HepG2 (cell line): ENCODE measurements around the gene WNK1. TPM values are rescaled to one million over a fixed set of nuclear protein-coding genes. Genes with fewer than 3 reads are reported as not detected.

Experiments used
- ATAC-seq: fragments of 200-7000 bp; cut with Tn5 transposase; 3 replicates; pipeline ENCODE4 v1.9.1; 2020; ENCODE audit warnings: mild to moderate bottlenecking, moderate library complexity
- BruUV-seq: library from RNA; stranded (reverse); fragments of 400-500 nt; replicated peaks from 2 replicates; lab custom pipeline; 2021; lab: Mats Ljungman, UMichigan
- CTCF ChIA-PET: fragments of 300-600 bp; formaldehyde crosslinking; extraction: SDS; loops from one replicate; lab custom pipeline; 2021; ENCODE audit warnings: low total read pairs, inconsistent platforms, low intra/inter-chr PET ratio; lab: Yijun Ruan, JAX
- POLR2A ChIA-PET: fragments of 350-600 bp; sonication (Branson Sonifier 250); formaldehyde crosslinking; loops from one replicate; lab custom pipeline; 2020; ENCODE audit warnings: antibody characterized with exemption, inconsistent platforms; lab: Yijun Ruan, JAX
- DNase-seq: peaks from one replicate; pipeline ENCODE4 v3.0.0-alpha.2; 2015; ENCODE audit warnings: low spot score
- FAIRE-seq: peaks from 3 replicates; lab custom pipeline; 2011; peaks lifted over from hg19 to GRCh38; lab: Jason Lieb, UNC
- H2AFZ ChIP-seq: one replicate; pipeline ENCODE4 v1.6.1; 2011; ENCODE audit warnings: low read length, inconsistent platforms
- H3K27ac ChIP-seq: fragments of 300-600 bp; 3 replicates; pipeline ENCODE4 v1.8.0; 2011; ENCODE audit warnings: mixed run types, mild to moderate bottlenecking, mixed read lengths, low read length, inconsistent platforms; ENCODE audit not compliant: insufficient read depth; ENCODE audit errors: extremely low read length
- H3K27me3 ChIP-seq, 2 experiments: fragments of 200-600 bp in 1 of 2; 2 replicates in 1 of 2; 3 replicates in 1 of 2; pipeline versions ENCODE4 v1.6.0 to v1.8.0; 2011; ENCODE audit warnings: low read length in 2 of 2, mild to moderate bottlenecking in 2 of 2, moderate library complexity in 2 of 2, inconsistent platforms in 1 of 2; ENCODE audit not compliant: insufficient read depth in 2 of 2, control insufficient read depth in 1 of 2
- H3K36me3 ChIP-seq, 2 experiments: fragments of 200-600 bp in 1 of 2; replicated peaks in 1 of 2; 2 replicates in 1 of 2; 3 replicates in 1 of 2; pipeline versions ENCODE4 v1.5.1 to v1.8.0; 2011; ENCODE audit warnings: low read length in 2 of 2, inconsistent platforms in 1 of 2; ENCODE audit not compliant: insufficient read depth in 2 of 2, control insufficient read depth in 1 of 2
- H3K4me1 ChIP-seq: 2 replicates; pipeline ENCODE4 v1.5.1; 2012; ENCODE audit warnings: low read length, inconsistent platforms; ENCODE audit not compliant: insufficient read depth
- H3K4me2 ChIP-seq: 2 replicates; pipeline ENCODE4 v1.6.0; 2011; ENCODE audit warnings: low read depth, low read length, inconsistent platforms
- H3K4me3 ChIP-seq, 3 experiments: fragments of 200-600 bp in 1 of 3; sonication (generic), shearing (Covaris generic) in 1 of 3; replicated peaks in 1 of 3; 2 replicates each; pipeline ENCODE4 v1.5.1; 2011 to 2016; ENCODE audit warnings: low read length in 3 of 3, inconsistent platforms in 2 of 3, low read depth in 2 of 3, mild to moderate bottlenecking in 2 of 3, control low read depth in 1 of 3, mixed read lengths in 1 of 3; ENCODE audit not compliant: insufficient read depth in 1 of 3
- H3K79me2 ChIP-seq: one replicate; pipeline ENCODE4 v1.6.1; 2011; ENCODE audit warnings: low read length, inconsistent platforms; ENCODE audit not compliant: insufficient read depth
- H3K9ac ChIP-seq: 2 replicates; pipeline ENCODE4 v1.6.0; 2011; ENCODE audit warnings: mild to moderate bottlenecking, low read depth, low read length, inconsistent platforms; ENCODE audit not compliant: insufficient read depth
- H3K9me3 ChIP-seq: 2 replicates; pipeline ENCODE4 v1.5.1; 2012; ENCODE audit warnings: mild to moderate bottlenecking, low read length
- H4K20me1 ChIP-seq: 2 replicates; pipeline ENCODE4 v1.6.0; 2011; ENCODE audit warnings: inconsistent platforms, mild to moderate bottlenecking, low read length, moderate library complexity; ENCODE audit not compliant: insufficient read depth
- AFF4 ChIP-seq: sonication (generic); formaldehyde crosslinking; IDR thresholded peaks from 2 replicates; pipeline ENCODE4 v1.4.0; 2020; ENCODE audit warnings: missing genetic modification reagents
- DZIP1 ChIP-seq: sonication (generic); formaldehyde crosslinking; IDR thresholded peaks from 2 replicates; pipeline ENCODE4 v1.5.0; 2020; ENCODE audit warnings: mild to moderate bottlenecking, missing genetic modification reagents
- SP1 ChIP-seq, 2 experiments: fragments of 450-650 bp in 1 of 2; sonication (generic) in 1 of 2; formaldehyde crosslinking in 1 of 2; IDR thresholded peaks; 2 replicates each; pipeline versions ENCODE4 v1.4.0 to v1.6.1; 2016 to 2020; ENCODE audit warnings: missing genetic modification reagents in 1 of 2
- ZFP82 ChIP-seq: sonication (generic); formaldehyde crosslinking; IDR thresholded peaks from 2 replicates; pipeline ENCODE4 v1.5.1; 2020; ENCODE audit warnings: mild to moderate bottlenecking, missing genetic modification reagents, borderline replicate concordance
- ZMYM4 ChIP-seq: sonication (generic); formaldehyde crosslinking; IDR thresholded peaks from 2 replicates; pipeline ENCODE4 v1.8.1; 2023; ENCODE audit warnings: mild to moderate bottlenecking, missing genetic modification reagents
- ZNF225 ChIP-seq: sonication (generic); formaldehyde crosslinking; IDR thresholded peaks from 2 replicates; pipeline ENCODE4 v1.4.0; 2020; ENCODE audit warnings: mild to moderate bottlenecking, missing genetic modification reagents
- ZNF382 ChIP-seq: sonication (generic); formaldehyde crosslinking; IDR thresholded peaks from 2 replicates; pipeline ENCODE4 v1.5.0; 2020; ENCODE audit warnings: missing genetic modification reagents, mild to moderate bottlenecking, borderline replicate concordance
- WGBS: methylation state at CpG from one replicate; pipeline ENCODE4 v1.1.6; 2017; ENCODE audit warnings: low lambda C conversion rate; 5-methylcytosine and 5-hydroxymethylcytosine counted together
- in situ Hi-C: cut with HindIII; loops from 2 replicates; pipeline ENCODE4 v1.10.0; 2017; ENCODE audit warnings: low pct_unique_long_range_greater_than_20kb; ENCODE audit not compliant: extremely low pct_ligation_motif_present
- intact Hi-C: fragments of 100-400 bp; cut with micrococcal nuclease; formaldehyde crosslinking; loops from one replicate; pipeline ENCODE4 v1.10.0; 2022; ENCODE audit not compliant: unreplicated experiment
- polyA plus RNA-seq, 8 experiments: library from polyadenylated mRNA; depleted of rRNA in 3 of 8; stranded (reverse) in 7 of 8; unstranded in 1 of 8; fragments of >200 nt; fragmentation: Illumina TruSeq in 4 of 8; extraction: Trizol in 4 of 8; gene quantifications; 2 replicates each; pipeline versions ENCODE4 v1.2.1 to v1.2.3, GENCODE V29; 2011 to 2016; ENCODE audit warnings: low read depth in 4 of 8, missing spikeins in 1 of 8, mixed read lengths in 1 of 8; ENCODE audit not compliant: insufficient read depth in 1 of 8
- total RNA-seq, 5 experiments: library from RNA; depleted of rRNA; stranded (reverse); fragments of >200 nt; fragmentation: Illumina TruSeq; extraction: Trizol; gene quantifications; 2 replicates each; pipeline ENCODE4 v1.2.3, GENCODE V29; 2016; ENCODE audit warnings: low read depth in 1 of 5

Gene WNK1
- total and polyA plus RNA-seq, 2 of the 13 experiments (the other 11 are each of a cell fraction or from before 2014, with no cell fraction given), result 31.1 to 54.8 TPM

GRCh38 chr12:730550-730949 lies 21.8 kb upstream of the WNK1 start:
- no TSS peak for BruUV-seq
- in situ Hi-C loops (no loop called here), intact Hi-C loops (no loop called here)
- Histone ChIP-seq H3K9ac (no peak overlapping the region), H4K20me1 (no peaks in the 10 kb centered on the region), H2AFZ (no peak overlapping the region), H3K4me2 (no peak overlapping the region), H3K4me1 (peaks cover 29% of the 10 kb centered on the region), H3K4me3 (no peak overlapping the region), H3K79me2 (no peaks in the 10 kb centered on the region), H3K36me3 (no peaks in the 10 kb centered on the region), H3K27me3 (no peaks in the 10 kb centered on the region; a peak in 1 of 5 replicates), H3K27ac (no peak overlapping the region), H3K9me3 (no peaks in the 10 kb centered on the region)
- ATAC-seq, result no peak
- no peak for FAIRE-seq
- 53% methylated on average over 9 of the region's 9 CpGs for WGBS
- no peak for DNase-seq
- no peak for TF ChIP-seq DZIP1
- POLR2A ChIA-PET, result no interaction called here
- CTCF ChIA-PET, result no interaction called here

- WGBS, result 53% methylated on average over 10 of the region's 10 CpGs
- H4K20me1 ChIP-seq, result no peaks in the 10 kb centered on the region
- no TSS peak for BruUV-seq
- no peak overlapping the region for H3K9ac ChIP-seq
- H3K27me3 ChIP-seq, result no peaks in the 10 kb centered on the region
- TF ChIP-seq ZNF225 (no peak), ZNF382 (CRISPR knock-in tag) (no peak), ZMYM4 (no peak), SP1 (IDR thresholded peaks at IDR 0.05) (no peak), SP1 (CRISPR knock-in tag; IDR thresholded peaks at IDR 0.05) (no peak), ZFP82 (CRISPR knock-in tag) (no peak), AFF4 (CRISPR knock-in tag) (no peak)
- intact Hi-C loops, result no loop called here
- no peak for ATAC-seq
- no peaks in the 10 kb centered on the region for H3K79me2 ChIP-seq
- DNase-seq, result no peak
- in situ Hi-C loops, result no loop called here
- H2AFZ ChIP-seq, result no peak overlapping the region
- FAIRE-seq, result no peak
- peaks cover 43% of the 10 kb centered on the region for H3K4me1 ChIP-seq
- ChIA-PET POLR2A (no interaction called here), CTCF (no interaction called here)
- no peaks in the 10 kb centered on the region for H3K9me3 ChIP-seq
- no peak overlapping the region for H3K4me2 ChIP-seq
- no peak overlapping the region for H3K4me3 ChIP-seq
- H3K27ac ChIP-seq, result no peak overlapping the region
- H3K36me3 ChIP-seq, result no peaks in the 10 kb centered on the region
Observed at GRCh38 chr12:737122-737739, 15.1 kb upstream of the WNK1 start.
